GM08714 (cell line): ENCODE measurements around the gene CCP110.
A peak's percentile ranks its signal among the peaks of the same experiment; 100 is the strongest.

Experiments used
- H3K4me3 ChIP-seq: fragments of 200-500 bp; sonication (Bioruptor generic); 2 replicates; pipeline ENCODE4 v1.5.1; 2014; ENCODE audit warnings: mild to moderate bottlenecking, low read length, inconsistent platforms
- ZNF274 ChIP-seq: IDR thresholded peaks from 2 replicates; pipeline ENCODE4 v1.6.1; 2012; ENCODE audit warnings: mild to moderate bottlenecking, low read depth, low read length

CCP110 gene

GRCh38 chr16:19548144-19548543, 24.4 kb downstream of the CCP110 start:
- H3K4me3 ChIP-seq, result no peak overlapping the region
- no peak for TF ChIP-seq ZNF274

GRCh38 chr16:19549673-19550072, 25.9 kb downstream of the CCP110 start:
- no peak overlapping the region for H3K4me3 ChIP-seq
- no peak for TF ChIP-seq ZNF274

GRCh38 chr16:19555186-19555937, 31.6 kb downstream of the CCP110 start, which contains the start of gene VPS35L:
TSS of gene VPS35L (plus strand) at chr16:19555703. CDS start at chr16:19555730, 27 bp downstream.
- peak within 1 kb of the TSS; percentile 79 for H3K4me3 ChIP-seq
- no peak for TF ChIP-seq ZNF274

GRCh38 chr16:19555938-19556771, 32.4 kb downstream of the CCP110 start:
- TF ChIP-seq ZNF274, result no peak
- H3K4me3 ChIP-seq, result peak overlapping the region; percentile 79

- no peak overlapping the region for H3K4me3 ChIP-seq
- TF ChIP-seq ZNF274, result no peak
These were observed 35.6 kb downstream of the CCP110 start for GRCh38 chr16:19559242-19559910.

- no peak overlapping the region for H3K4me3 ChIP-seq
- TF ChIP-seq ZNF274, result no peak
These were observed 36.3 kb downstream of the CCP110 start for GRCh38 chr16:19560078-19560477.

GRCh38 chr16:19563377-19563776, 39.6 kb downstream of the CCP110 start:
- H3K4me3 ChIP-seq, result no peak overlapping the region
- no peak for TF ChIP-seq ZNF274

GRCh38 chr16:19566362-19566761, 42.6 kb downstream of the CCP110 start:
- no peak for TF ChIP-seq ZNF274
- no peak overlapping the region for H3K4me3 ChIP-seq

GRCh38 chr16:19567560-19567959, 43.8 kb downstream of the CCP110 start:
- TF ChIP-seq ZNF274, result no peak
- H3K4me3 ChIP-seq, result no peak overlapping the region

GRCh38 chr16:19573997-19574396, 50.3 kb downstream of the CCP110 start:
- TF ChIP-seq ZNF274, result no peak
- no peak overlapping the region for H3K4me3 ChIP-seq

GRCh38 chr16:19574615-19575014, 50.9 kb downstream of the CCP110 start:
- no peak for TF ChIP-seq ZNF274
- H3K4me3 ChIP-seq, result no peak overlapping the region

- TF ChIP-seq ZNF274, result no peak
- H3K4me3 ChIP-seq, result no peak overlapping the region
These were observed 54.7 kb downstream of the CCP110 start for GRCh38 chr16:19578378-19578971.

GRCh38 chr16:19582050-19582831, 58.5 kb downstream of the CCP110 start:
- TF ChIP-seq ZNF274, result no peak
- H3K4me3 ChIP-seq, result no peak overlapping the region

- TF ChIP-seq ZNF274, result no peak
These were observed 60.0 kb downstream of the CCP110 start for GRCh38 chr16:19583665-19584300.

More at GRCh38 chr16:19583665-19584300, 60.0 kb downstream of the CCP110 start:
- H3K4me3 ChIP-seq, result no peak overlapping the region
